ENCODE data around the gene CDH23.

The CDH23 gene

DNA sequence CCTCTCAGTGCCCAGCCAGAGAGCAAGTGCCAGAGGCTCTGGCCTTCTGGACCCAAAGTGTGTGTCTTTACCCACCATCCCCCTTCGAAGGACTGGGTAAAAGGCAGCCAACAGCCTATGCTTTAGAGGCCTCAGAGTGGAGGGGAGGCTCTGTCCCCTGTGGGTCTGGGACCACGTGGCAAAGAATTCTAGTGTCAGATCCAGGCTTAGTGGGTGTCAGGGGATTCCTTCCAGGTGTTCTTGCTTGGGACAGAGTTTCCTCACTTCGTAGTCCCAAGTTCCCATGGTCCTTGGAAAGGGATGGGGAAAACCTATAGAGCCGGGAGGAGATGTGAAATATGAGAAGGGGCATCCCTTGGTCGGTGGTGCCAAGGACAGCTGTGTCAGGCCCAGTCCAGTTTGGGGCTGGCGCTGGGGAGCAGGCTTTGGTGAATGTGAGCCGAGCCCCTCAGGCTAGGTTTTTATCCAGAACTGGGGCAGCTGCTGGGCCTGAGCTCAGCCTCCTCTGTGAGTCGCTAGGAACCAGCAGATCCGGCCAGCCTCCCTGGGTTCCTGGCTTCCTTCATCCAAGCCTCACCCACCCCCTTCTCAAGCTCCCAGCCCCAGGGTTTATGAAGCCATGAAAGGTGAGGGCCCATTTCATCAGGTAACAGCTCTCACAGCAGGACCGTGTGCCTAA, 251.7 kb downstream of the CDH23 start:
- no peak for TF ChIP-seq CTCF (IDR thresholded peaks at IDR 0.05)
- Histone ChIP-seq H3K27ac (no peak overlapping the region), H3K4me1 (no peaks in the 10 kb centered on the region), H3K4me3 (no peak overlapping the region), H3K27me3 (peaks cover 0 to 13% of the 10 kb centered on the region in 2 donors), H3K36me3 (no peaks in the 10 kb centered on the region), H3K9me3 (no peaks in the 10 kb centered on the region)
- DNase-seq: no peak
- intact Hi-C loops (cut with DNase I; ENCODE audit: low total_unique reads): no loop called here

GRCh38 chr10:71648933-71649320, 252.2 kb downstream of the CDH23 start:
- H3K27ac ChIP-seq: no peak overlapping the region
- H3K27me3 ChIP-seq: peaks cover 0 to 9% of the 10 kb centered on the region in 2 donors
- no peaks in the 10 kb centered on the region for H3K36me3 ChIP-seq
- no peak for TF ChIP-seq CTCF (IDR thresholded peaks at IDR 0.05)
- no peak for DNase-seq
- intact Hi-C loops (cut with DNase I; ENCODE audit: low total_unique reads): no loop called here
- no peaks in the 10 kb centered on the region for H3K9me3 ChIP-seq
- no peak overlapping the region for H3K4me3 ChIP-seq
- H3K4me1 ChIP-seq: no peaks in the 10 kb centered on the region

DNA sequence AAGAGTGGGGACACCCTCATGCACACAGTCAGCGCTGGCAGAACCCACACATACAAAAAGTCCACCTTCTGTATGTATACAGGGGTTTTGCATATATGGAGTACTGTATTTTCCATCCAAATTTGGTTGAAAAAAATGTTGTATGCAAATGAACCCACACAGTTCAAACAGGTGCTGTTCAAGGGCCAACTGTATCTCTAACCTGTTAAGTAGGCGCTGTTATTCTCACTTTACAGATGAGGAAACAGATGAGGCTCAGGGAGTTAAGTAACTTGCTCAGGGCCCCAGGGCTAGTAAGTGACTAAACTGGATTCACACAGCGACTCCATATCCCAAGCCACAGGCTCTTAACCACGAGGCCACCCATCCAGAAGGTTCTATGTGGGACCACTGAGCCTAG, 252.9 kb downstream of the CDH23 start:
- H3K27ac ChIP-seq: no peak overlapping the region
- no peak for DNase-seq
- no peaks in the 10 kb centered on the region for H3K4me1 ChIP-seq
- peaks cover 0 to 9% of the 10 kb centered on the region in 2 donors for H3K27me3 ChIP-seq
- H3K4me3 ChIP-seq: no peak overlapping the region
- TF ChIP-seq CTCF (IDR thresholded peaks at IDR 0.05): no peak
- H3K36me3 ChIP-seq: no peaks in the 10 kb centered on the region
- H3K9me3 ChIP-seq: no peaks in the 10 kb centered on the region
- intact Hi-C loops (cut with DNase I; ENCODE audit: low total_unique reads): no loop called here

DNA sequence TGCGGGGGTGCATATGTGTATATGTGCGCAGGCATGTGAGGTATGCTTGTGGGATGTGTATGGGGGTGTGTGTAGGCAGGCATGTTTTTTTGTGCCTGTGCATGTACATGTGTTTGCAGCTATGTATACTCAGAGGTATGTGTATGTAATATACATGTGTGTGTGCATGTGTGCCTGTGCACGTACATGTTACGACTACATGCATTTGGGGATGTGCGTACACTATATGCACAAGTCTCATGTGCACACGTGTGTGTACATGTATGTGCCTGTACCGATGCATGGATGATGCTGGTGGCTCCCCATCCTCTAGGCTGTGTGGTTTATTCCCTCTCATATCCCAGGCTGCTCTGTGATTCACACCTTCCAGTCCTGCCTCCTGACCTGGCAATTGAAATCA, 253.7 kb downstream of the CDH23 start:
- Histone ChIP-seq H3K36me3 (no peaks in the 10 kb centered on the region), H3K9me3 (no peaks in the 10 kb centered on the region), H3K27me3 (peaks cover 0 to 5% of the 10 kb centered on the region in 2 donors), H3K4me1 (no peaks in the 10 kb centered on the region), H3K27ac (no peak overlapping the region), H3K4me3 (no peak overlapping the region)
- TF ChIP-seq CTCF (IDR thresholded peaks at IDR 0.05): no peak
- DNase-seq: no peak
- intact Hi-C loops (cut with DNase I; ENCODE audit: low total_unique reads): no loop called here

DNA sequence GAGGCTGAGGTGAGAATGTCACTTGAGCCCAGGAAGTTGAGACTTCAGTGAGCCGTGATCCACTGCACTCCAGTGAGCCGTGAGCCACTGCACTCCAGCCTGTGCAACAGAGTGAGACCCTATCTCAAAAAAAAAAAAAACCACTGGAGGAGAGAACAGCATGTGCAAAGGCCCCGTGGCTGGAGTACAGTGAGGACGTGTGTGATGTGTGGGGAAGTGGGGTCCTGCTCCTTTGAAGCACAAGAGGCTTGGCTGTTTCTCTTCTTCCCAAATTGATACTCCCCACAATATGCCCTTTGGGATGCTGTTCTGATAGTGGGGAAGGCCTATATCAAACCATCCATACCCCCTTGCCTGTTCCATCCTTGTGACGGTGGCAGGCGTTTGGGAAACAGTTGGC, 254.7 kb downstream of the CDH23 start:
- intact Hi-C loops (cut with DNase I; ENCODE audit: low total_unique reads): no loop called here
- no peaks in the 10 kb centered on the region for H3K36me3 ChIP-seq
- no peaks in the 10 kb centered on the region for H3K9me3 ChIP-seq

More for the DNA sequence above, 254.7 kb downstream of the CDH23 start:
- Histone ChIP-seq H3K27me3 (no peaks in the 10 kb centered on the region), H3K4me1 (no peaks in the 10 kb centered on the region), H3K4me3 (no peak overlapping the region), H3K27ac (no peak overlapping the region)
- TF ChIP-seq CTCF (IDR thresholded peaks at IDR 0.05): no peak
- no peak for DNase-seq
